A549 (cell line): ENCODE measurements around the gene COG5.

Source experiments
- HMGXB4 ChIP-seq: fragments of 250-450 bp; sonication (Bioruptor Pico); IDR thresholded peaks from 2 replicates; pipeline ENCODE4 v1.5.0; 2021; ENCODE audit warnings: mild to moderate bottlenecking, moderate library complexity, borderline replicate concordance
- NR3C1 ChIP-seq: fragments of >200 bp; sonication (Bioruptor Twin); formaldehyde crosslinking; IDR thresholded peaks from 3 replicates; pipeline ENCODE4 v1.6.1; 2017

GRCh38 chr7:107538001-107538400 is 25.7 kb downstream of the COG5 start:
- TF ChIP-seq NR3C1 (no peak), HMGXB4 (CRISPR knock-in tag) (no peak)
